Head of caudate nucleus (tissue), 42 donors: Measurements from ENCODE around the gene LMO2.
"Not testable (repeated sequence)": the region's sequence is repeated elsewhere in the genome, so short reads cannot be mapped to it uniquely, and the experiment has no call there.

Experiments used
- DNase-seq, 42 donors: peaks; one replicate each; pipeline versions ENCODE4 v3.0.0 to v3.0.0-alpha.2; 2020 to 2021; ENCODE audit warnings: mixed read lengths in 7 of 42
- intact Hi-C: fragments of 100-400 bp; cut with DNase I; formaldehyde crosslinking; loops from one replicate; pipeline ENCODE4 v1.15.0; 2022

Gene LMO2

GRCh38 chr11:33917402-33917801, 25.5 kb upstream of the LMO2 start:
- intact Hi-C loops, DNase-seq: not testable (repeated sequence)

- intact Hi-C loops = no loop called here
- no peak for DNase-seq
These were observed 24.9 kb upstream of the LMO2 start for GRCh38 chr11:33916736-33917135.

- DNase-seq = no peak
These were observed 23.6 kb upstream of the LMO2 start for GRCh38 chr11:33915526-33915925.

GRCh38 chr11:33913991-33914390, 22.1 kb upstream of the LMO2 start:
- no peak for DNase-seq
- intact Hi-C loops = no loop called here

More at GRCh38 chr11:33915526-33915925, 23.6 kb upstream of the LMO2 start:
- intact Hi-C loops = no loop called here

GRCh38 chr11:33912405-33913361, 20.8 kb upstream of the LMO2 start:
- DNase-seq = peak in 10 of 42 donors; percentile 12 to 59 (median 26)
- intact Hi-C loops = no loop called here

- intact Hi-C loops = no loop called here
- DNase-seq = no peak
These were observed 19.1 kb upstream of the LMO2 start for GRCh38 chr11:33910958-33911339.

GRCh38 chr11:33910296-33910957, 18.6 kb upstream of the LMO2 start:
- intact Hi-C loops = no loop called here
- no peak for DNase-seq

- intact Hi-C loops = no loop called here
- no peak for DNase-seq
These were observed 17.7 kb upstream of the LMO2 start for GRCh38 chr11:33909552-33909951.

- intact Hi-C loops = no loop called here
- no peak for DNase-seq
These were observed 17.3 kb upstream of the LMO2 start for GRCh38 chr11:33909150-33909549.

- DNase-seq = no peak
- intact Hi-C loops = no loop called here
These were observed 15.5 kb upstream of the LMO2 start for GRCh38 chr11:33907421-33907820.

- no peak for DNase-seq
- intact Hi-C loops = no loop called here
These were observed 14.8 kb upstream of the LMO2 start for GRCh38 chr11:33906484-33907186.

GRCh38 chr11:33904102-33904501, 12.2 kb upstream of the LMO2 start:
- DNase-seq = no peak
- intact Hi-C loops = no loop called here

GRCh38 chr11:33900159-33900840, 8.4 kb upstream of the LMO2 start:
- intact Hi-C loops = no loop called here

GRCh38 chr11:33899400-33900037, 7.6 kb upstream of the LMO2 start:
- DNase-seq = peak in 29 of 42 donors; percentile 15 to 86 (median 46)

More at GRCh38 chr11:33900159-33900840, 8.4 kb upstream of the LMO2 start:
- DNase-seq = no peak

GRCh38 chr11:33898957-33899356, 7.1 kb upstream of the LMO2 start:
- intact Hi-C loops = no loop called here
- DNase-seq = no peak

More at GRCh38 chr11:33899400-33900037, 7.6 kb upstream of the LMO2 start:
- intact Hi-C loops = no loop called here

GRCh38 chr11:33897761-33898375, 6.0 kb upstream of the LMO2 start:
- no peak for DNase-seq
- intact Hi-C loops = no loop called here

- no peak for DNase-seq
- intact Hi-C loops = no loop called here
These were observed 5.0 kb upstream of the LMO2 start for GRCh38 chr11:33896911-33897310.

GRCh38 chr11:33895752-33896137, 3.9 kb upstream of the LMO2 start:
- intact Hi-C loops = no loop called here
- DNase-seq = no peak
